Right lobe of liver (tissue), 6 donors: ENCODE measurements around the gene MYT1. TPM values are rescaled to one million over a fixed set of nuclear protein-coding genes. Genes with fewer than 3 reads are reported as not detected.

Experiments used
- ATAC-seq, 4 donors: fragments of 200-7000 bp; cut with Tn5 transposase; one replicate each; pipeline ENCODE4 v1.9.1; 2020; ENCODE audit warnings: mild to moderate bottlenecking in 4 of 4, moderate library complexity in 4 of 4
- DNase-seq, 3 donors: peaks; one replicate each; pipeline ENCODE4 v3.0.0-alpha.2; 2020
- H3K27ac ChIP-seq, 3 donors: fragments of 200-600 bp; one replicate each; pipeline ENCODE4 v1.8.0; 2022
- H3K27me3 ChIP-seq, 2 donors: fragments of 200-600 bp; one replicate each; pipeline ENCODE4 v1.8.0; 2022
- H3K36me3 ChIP-seq, 4 donors: fragments of 200-600 bp; sonication (generic) in 1 of 4; one replicate each; pipeline versions ENCODE4 v1.5.1 to v1.8.0; 2017 to 2022; ENCODE audit warnings: control low read depth in 1 of 4
- H3K4me1 ChIP-seq, 4 donors: fragments of 200-600 bp; sonication (generic) in 1 of 4; one replicate each; pipeline versions ENCODE4 v1.5.1 to v1.8.0; 2017 to 2022; ENCODE audit warnings: control low read depth in 1 of 4
- H3K4me3 ChIP-seq, 3 donors: fragments of 200-600 bp; one replicate each; pipeline ENCODE4 v1.8.0; 2022
- H3K9me3 ChIP-seq, 4 donors: fragments of 200-600 bp; sonication (generic) in 1 of 4; one replicate each; pipeline versions ENCODE4 v1.5.1 to v1.8.0; 2017 to 2022; ENCODE audit warnings: control low read depth in 1 of 4
- CTCF ChIP-seq, 4 donors: fragments of 200-600 bp in 3 of 4; fragments of 450-650 bp in 1 of 4; IDR thresholded peaks; one replicate each; pipeline versions ENCODE4 v1.5.1 to v1.8.0; 2016 to 2022; ENCODE audit warnings: antibody characterized with exemption in 4 of 4, mild to moderate bottlenecking in 2 of 4
- POLR2A ChIP-seq: fragments of 450-650 bp; IDR thresholded peaks from one replicate; pipeline ENCODE4 v1.6.1; 2017; ENCODE audit warnings: antibody characterized with exemption, mild to moderate bottlenecking
- WGBS: methylation state at CpG from one replicate; pipeline ENCODE4 v1.1.6; 2018; ENCODE audit warnings: low coverage, low lambda C conversion rate; ENCODE audit not compliant: insufficient coverage; ENCODE audit errors: missing lambda C conversion rate; 5-methylcytosine and 5-hydroxymethylcytosine counted together
- intact Hi-C, 2 donors: fragments of 100-400 bp; cut with DNase I; formaldehyde crosslinking; loops; one replicate each; pipeline versions ENCODE4 v1.11.2 to v1.14.1; 2022
- total RNA-seq, 6 experiments: library from RNA; depleted of rRNA in 2 of 6; stranded (reverse); fragments of >200 nt in 2 of 6; fragmentation: NEBNext Ultra II Directional in 3 of 6; extraction: Animal tissue kit (Norgen Biotek cat#: 25700) in 3 of 6; gene quantifications; one replicate each; pipeline versions ENCODE4 v1.1.0 to v1.2.4, GENCODE V29; 2016 to 2023
- donor health status: DM: no; HTN: yes; CAD: no.
- donor health status: DM: no; HTN: no; CAD: no.
- donor health status: DM: no; HTN: no; CAD: no.
- donor health status: DM: no; HTN: yes; CAD: no.
- donor health status: DM: no; HTN: yes; CAD: no.

The MYT1 gene
- total RNA-seq, 6 experiments from 2014 or later, result 0.06 to 0.09 TPM; not detected in 4

GRCh38 chr20:64212755-64213154, 48.5 kb downstream of the MYT1 start:
- ATAC-seq (peak; percentile 65 to 89 (median 78)), DNase-seq (peak in 1 of 3 donors; percentile 74)
- TF ChIP-seq POLR2A (no peak), CTCF (IDR thresholded peaks at IDR 0.05) (no peak)
- intact Hi-C loops, result no loop called here
- H3K9me3 ChIP-seq, result no peaks in the 10 kb centered on the region
- WGBS, result 23% methylated on average over 2 of the region's 7 CpGs
- no peak overlapping the region for H3K27ac ChIP-seq
- peaks cover 0 to 10% (median 2%) of the 10 kb centered on the region in 4 donors for H3K4me1 ChIP-seq
- no peak overlapping the region for H3K4me3 ChIP-seq
- no peaks in the 10 kb centered on the region for H3K36me3 ChIP-seq
- H3K27me3 ChIP-seq, result no peaks in the 10 kb centered on the region

- 91% methylated on average over 10 of the region's 10 CpGs for WGBS
- TF ChIP-seq POLR2A, result no peak
- TF ChIP-seq CTCF (IDR thresholded peaks at IDR 0.05), result no peak
- intact Hi-C loops, result no loop called here
Measured at GRCh38 chr20:64214113-64214512, 49.9 kb downstream of the MYT1 start.

GRCh38 chr20:64214952-64215351, 50.7 kb downstream of the MYT1 start:
- Histone ChIP-seq H3K27ac (no peak overlapping the region), H3K9me3 (no peaks in the 10 kb centered on the region), H3K4me3 (no peak overlapping the region), H3K4me1 (peaks cover 0 to 10% (median 2%) of the 10 kb centered on the region in 4 donors), H3K27me3 (no peaks in the 10 kb centered on the region), H3K36me3 (no peaks in the 10 kb centered on the region)
- ATAC-seq (no peak), DNase-seq (no peak)
- TF ChIP-seq POLR2A, result no peak
- TF ChIP-seq CTCF (IDR thresholded peaks at IDR 0.05), result no peak
- WGBS, result 44% methylated on average over 5 of the region's 6 CpGs
- intact Hi-C loops, result no loop called here

More at GRCh38 chr20:64214113-64214512, 49.9 kb downstream of the MYT1 start:
- Histone ChIP-seq H3K27me3 (no peaks in the 10 kb centered on the region), H3K9me3 (no peaks in the 10 kb centered on the region), H3K4me3 (no peak overlapping the region), H3K36me3 (no peaks in the 10 kb centered on the region), H3K27ac (no peak overlapping the region), H3K4me1 (peaks cover 0 to 10% (median 2%) of the 10 kb centered on the region in 4 donors)
- DNase-seq (no peak), ATAC-seq (no peak)

GRCh38 chr20:64216036-64216435, 51.8 kb downstream of the MYT1 start:
- intact Hi-C loops, result no loop called here
- peak; percentile 14 to 45 (median 32) for ATAC-seq
- DNase-seq, result peak in 1 of 3 donors; percentile 65
- H3K4me3 ChIP-seq, result no peak overlapping the region
- WGBS, result 70% methylated on average over 3 of the region's 3 CpGs
- no peaks in the 10 kb centered on the region for H3K9me3 ChIP-seq
- H3K27ac ChIP-seq, result no peak overlapping the region
- no peak for TF ChIP-seq POLR2A
- TF ChIP-seq CTCF (IDR thresholded peaks at IDR 0.05), result no peak
- no peaks in the 10 kb centered on the region for H3K36me3 ChIP-seq
- no peaks in the 10 kb centered on the region for H3K27me3 ChIP-seq
- H3K4me1 ChIP-seq, result peaks cover 0 to 18% (median 8%) of the 10 kb centered on the region in 4 donors

GRCh38 chr20:64216910-64217309, 52.7 kb downstream of the MYT1 start:
- TF ChIP-seq CTCF (IDR thresholded peaks at IDR 0.05) (no peak), POLR2A (no peak)
- no peak for DNase-seq
- intact Hi-C loops, result no loop called here
- ATAC-seq, result no peak
- Histone ChIP-seq H3K4me1 (peaks cover 0 to 26% (median 11%) of the 10 kb centered on the region in 4 donors), H3K9me3 (no peaks in the 10 kb centered on the region), H3K4me3 (no peak overlapping the region), H3K27me3 (no peaks in the 10 kb centered on the region), H3K27ac (no peak overlapping the region), H3K36me3 (no peaks in the 10 kb centered on the region)
- WGBS, result 100% methylated on average over 5 of the region's 11 CpGs
